GM23338 (cell line): ENCODE results near the gene LCP1. TPM values are rescaled to one million over a fixed set of nuclear protein-coding genes. Genes with fewer than 3 reads are reported as not detected.

Experiments
- ATAC-seq: fragments of 200-7000 bp; cut with Tn5 transposase; 3 replicates; pipeline ENCODE4 v1.9.1; 2020
- DNase-seq: peaks from one replicate; pipeline ENCODE4 v3.0.0-alpha.2; 2015; ENCODE audit warnings: low spot score
- H2AFZ ChIP-seq: fragments of 200-600 bp; sonication (generic); 2 replicates; pipeline ENCODE4 v1.8.0; 2016; ENCODE audit warnings: antibody characterized with exemption, mild to moderate bottlenecking, moderate library complexity
- H3F3A ChIP-seq: fragments of 200-600 bp; sonication (generic); replicated peaks from 2 replicates; pipeline ENCODE4 v1.8.0; 2017; ENCODE audit warnings: antibody characterized with exemption, mixed run types, low read depth
- H3K27ac ChIP-seq: fragments of 200-600 bp; sonication (generic); 2 replicates; pipeline ENCODE4 v1.6.1; 2016; ENCODE audit warnings: low read depth
- H3K27me3 ChIP-seq: fragments of 200-600 bp; sonication (generic); 2 replicates; pipeline ENCODE4 v1.8.0; 2016; ENCODE audit warnings: mild to moderate bottlenecking, mixed run types, moderate library complexity; ENCODE audit not compliant: insufficient read depth
- H3K36me3 ChIP-seq: fragments of 200-600 bp; sonication (generic); 2 replicates; pipeline ENCODE4 v1.8.0; 2016; ENCODE audit warnings: mild to moderate bottlenecking; ENCODE audit not compliant: insufficient read depth
- H3K4me1 ChIP-seq: fragments of 200-600 bp; sonication (generic); 2 replicates; pipeline ENCODE4 v1.8.0; 2016; ENCODE audit warnings: mild to moderate bottlenecking, moderate library complexity; ENCODE audit not compliant: insufficient read depth
- H3K4me2 ChIP-seq: fragments of 200-600 bp; sonication (generic); 2 replicates; pipeline ENCODE4 v1.7.1; 2017; ENCODE audit warnings: mixed run types
- H3K4me3 ChIP-seq: fragments of 200-600 bp; sonication (generic); 2 replicates; pipeline ENCODE4 v1.6.1; 2016; ENCODE audit warnings: mixed run types
- H3K79me2 ChIP-seq: fragments of 200-600 bp; sonication (generic); replicated peaks from 2 replicates; pipeline ENCODE4 v1.8.0; 2017; ENCODE audit warnings: mild to moderate bottlenecking; ENCODE audit not compliant: insufficient read depth
- H3K9me2 ChIP-seq: fragments of 200-600 bp; sonication (generic); 2 replicates; pipeline ENCODE4 v1.8.0; 2017; ENCODE audit not compliant: insufficient read depth
- H4K20me1 ChIP-seq: fragments of 200-600 bp; sonication (generic); replicated peaks from 2 replicates; pipeline ENCODE4 v1.8.0; 2017; ENCODE audit warnings: mild to moderate bottlenecking; ENCODE audit not compliant: insufficient read depth
- H3K27ac Mint-ChIP-seq: 2 replicates; pipeline ENCODE4 v1.8.0; 2020; ENCODE audit warnings: inconsistent platforms, mild to moderate bottlenecking, moderate library complexity, mixed read lengths
- H3K27me3 Mint-ChIP-seq: 3 replicates; pipeline ENCODE4 v1.8.0; 2022; ENCODE audit warnings: low read depth, mild to moderate bottlenecking, moderate library complexity, mixed read lengths, inconsistent platforms; ENCODE audit not compliant: insufficient read depth, poor library complexity
- H3K36me3 Mint-ChIP-seq: 3 replicates; pipeline ENCODE4 v1.8.0; 2021; ENCODE audit warnings: low read depth, mild to moderate bottlenecking, inconsistent platforms, moderate library complexity, mixed read lengths
- H3K4me1 Mint-ChIP-seq: 3 replicates; pipeline ENCODE4 v1.8.0; 2020; ENCODE audit warnings: mild to moderate bottlenecking, inconsistent platforms, mixed read lengths
- H3K4me3 Mint-ChIP-seq: 3 replicates; pipeline ENCODE4 v1.8.0; 2021; ENCODE audit warnings: moderate library complexity, mild to moderate bottlenecking, inconsistent platforms, mixed read lengths
- H3K9me3 Mint-ChIP-seq: 3 replicates; pipeline ENCODE4 v1.8.0; 2020; ENCODE audit warnings: moderate library complexity, mild to moderate bottlenecking, inconsistent platforms, mixed read lengths
- CREB1 ChIP-seq: fragments of 250-450 bp; sonication (Bioruptor Pico); IDR thresholded peaks from 2 replicates; pipeline ENCODE4 v1.5.0; 2020; ENCODE audit warnings: low read depth, mild to moderate bottlenecking, moderate library complexity
- EZH2 ChIP-seq: fragments of 200-600 bp; sonication (generic); IDR thresholded peaks from one replicate; pipeline ENCODE4 v1.8.0; 2017; ENCODE audit warnings: antibody characterized with exemption, mild to moderate bottlenecking, low read depth; ENCODE audit not compliant: unreplicated experiment
- EZH2phosphoT487 ChIP-seq: fragments of 200-600 bp; sonication (generic); IDR thresholded peaks from one replicate; pipeline ENCODE4 v1.8.1; 2018; ENCODE audit warnings: antibody characterized with exemption; ENCODE audit not compliant: unreplicated experiment
- JUNB ChIP-seq: IDR thresholded peaks from one replicate; pipeline ENCODE4 v1.6.1; 2016; ENCODE audit warnings: antibody characterized with exemption; ENCODE audit not compliant: unreplicated experiment
- NANOG ChIP-seq: IDR thresholded peaks from 2 replicates; pipeline ENCODE4 v1.6.1; 2016; ENCODE audit warnings: antibody characterized with exemption, borderline replicate concordance
- POLR2AphosphoS5 ChIP-seq: IDR thresholded peaks from 2 replicates; pipeline ENCODE4 v1.6.1; 2016; ENCODE audit warnings: antibody characterized with exemption, low read depth
- STAT1 ChIP-seq: IDR thresholded peaks from one replicate; pipeline ENCODE4 v1.6.1; 2016; ENCODE audit warnings: antibody characterized with exemption; ENCODE audit not compliant: unreplicated experiment
- ZNF114 ChIP-seq: fragments of 250-450 bp; sonication (Bioruptor Pico); IDR thresholded peaks from 2 replicates; pipeline ENCODE4 v1.5.0; 2020; ENCODE audit warnings: mild to moderate bottlenecking, moderate library complexity
- ZNF331 ChIP-seq: fragments of 250-450 bp; sonication (Bioruptor Pico); IDR thresholded peaks from 2 replicates; pipeline ENCODE4 v1.5.0; 2020; ENCODE audit warnings: low read depth, mild to moderate bottlenecking, moderate library complexity
- polyA plus RNA-seq: library from polyadenylated mRNA; unstranded; fragments of >200 nt; fragmentation: Nextera tagmentation; extraction: Ambion mirVana; gene quantifications from 2 replicates; pipeline ENCODE4 v1.2.1, GENCODE V29; 2016
- total RNA-seq: library from RNA; depleted of rRNA; stranded (reverse); fragments of >200 nt; shearing (Covaris generic); gene quantifications from 2 replicates; pipeline ENCODE4 v1.2.3, GENCODE V29; 2014
- TF ChIP-seq, protein P1 (sequence below): fragments of 250-450 bp; sonication (Bioruptor Pico); IDR thresholded peaks from 2 replicates; pipeline ENCODE4 v1.5.0; 2020; ENCODE audit warnings: mild to moderate bottlenecking, moderate library complexity
- TF ChIP-seq, protein P2 (sequence below): IDR thresholded peaks from 2 replicates; pipeline ENCODE4 v1.6.1; 2016; ENCODE audit warnings: antibody characterized with exemption
- TF ChIP-seq, protein P3 (sequence below): IDR thresholded peaks from one replicate; pipeline ENCODE4 v1.6.1; 2018; ENCODE audit warnings: antibody characterized with exemption; ENCODE audit not compliant: unreplicated experiment
- TF ChIP-seq, protein P4 (sequence below), 2 experiments: fragments of 200-600 bp in 1 of 2; sonication (generic) in 1 of 2; conservative IDR thresholded peaks; 2 replicates each; pipeline versions ENCODE4 v1.5.1 to v1.6.1; 2016 to 2017; ENCODE audit warnings: antibody characterized with exemption in 2 of 2, low read depth in 2 of 2, mild to moderate bottlenecking in 2 of 2, moderate library complexity in 1 of 2

LCP1 gene
- total and polyA plus RNA-seq, 2 experiments from 2014 or later = 1.9 to 3.4 TPM

DNA sequence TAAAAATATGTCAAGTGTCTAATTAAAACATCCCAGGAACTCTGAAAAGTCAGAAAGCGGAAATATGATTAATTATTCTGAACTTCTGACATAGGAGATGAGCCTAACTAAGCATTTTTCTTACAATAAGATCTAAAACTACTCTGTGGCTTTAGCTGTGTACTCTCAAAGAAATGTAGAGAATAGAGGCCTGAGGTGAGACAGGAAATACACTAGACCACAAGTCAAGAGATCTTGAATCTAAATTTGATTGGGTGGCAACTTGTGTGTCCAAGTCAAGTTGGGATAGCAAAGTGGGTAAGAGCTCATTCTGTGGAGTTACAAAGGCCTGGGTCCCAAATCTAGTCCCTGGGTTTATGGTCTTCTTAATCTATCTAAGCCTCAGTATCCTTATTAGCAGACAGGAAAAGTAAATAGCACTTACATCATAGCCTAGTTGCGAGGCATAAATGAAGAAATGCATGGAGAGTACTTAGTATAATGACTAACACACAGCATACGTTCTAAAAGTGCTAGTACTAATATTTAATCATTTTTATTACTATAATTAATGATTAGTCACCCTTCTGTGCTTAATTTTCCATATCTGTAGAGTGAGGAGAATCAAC is 20.3 kb upstream of the LCP1 start:
- Mint-ChIP-seq H3K27me3 (peaks cover 2% of the 10 kb centered on the region), H3K9me3 (no peaks in the 10 kb centered on the region), H3K4me3 (no peak overlapping the region), H3K27ac (no peak overlapping the region), H3K4me1 (0 out of 3 replicates have a peak, but pooled peaks cover under 1% of the 10 kb centered on the region), H3K36me3 (no peaks in the 10 kb centered on the region)
- Histone ChIP-seq H2AFZ (no peak overlapping the region), H3K4me3 (no peak overlapping the region), H3K27me3 (no peaks in the 10 kb centered on the region), H3K4me1 (no peaks in the 10 kb centered on the region), H3F3A (no peaks in the 10 kb centered on the region), H3K27ac (no peak overlapping the region), H3K4me2 (no peak overlapping the region), H3K79me2 (no peaks in the 10 kb centered on the region), H3K36me3 (no peaks in the 10 kb centered on the region), H3K9me2 (0 out of 2 replicates have a peak, but pooled peaks cover 5% of the 10 kb centered on the region), H4K20me1 (0 out of 2 replicates have a peak, but pooled peaks cover 3% of the 10 kb centered on the region)
- DNase-seq = no peak
- TF ChIP-seq ZNF331 (CRISPR knock-in tag) (no peak), NANOG (no peak), POLR2AphosphoS5 (no peak), CREB1 (CRISPR knock-in tag) (no peak), EZH2phosphoT487 (no peak), EZH2 (no peak), STAT1 (no peak), ZNF114 (CRISPR knock-in tag) (no peak), JUNB (no peak)
- TF ChIP-seq, protein P1, sequence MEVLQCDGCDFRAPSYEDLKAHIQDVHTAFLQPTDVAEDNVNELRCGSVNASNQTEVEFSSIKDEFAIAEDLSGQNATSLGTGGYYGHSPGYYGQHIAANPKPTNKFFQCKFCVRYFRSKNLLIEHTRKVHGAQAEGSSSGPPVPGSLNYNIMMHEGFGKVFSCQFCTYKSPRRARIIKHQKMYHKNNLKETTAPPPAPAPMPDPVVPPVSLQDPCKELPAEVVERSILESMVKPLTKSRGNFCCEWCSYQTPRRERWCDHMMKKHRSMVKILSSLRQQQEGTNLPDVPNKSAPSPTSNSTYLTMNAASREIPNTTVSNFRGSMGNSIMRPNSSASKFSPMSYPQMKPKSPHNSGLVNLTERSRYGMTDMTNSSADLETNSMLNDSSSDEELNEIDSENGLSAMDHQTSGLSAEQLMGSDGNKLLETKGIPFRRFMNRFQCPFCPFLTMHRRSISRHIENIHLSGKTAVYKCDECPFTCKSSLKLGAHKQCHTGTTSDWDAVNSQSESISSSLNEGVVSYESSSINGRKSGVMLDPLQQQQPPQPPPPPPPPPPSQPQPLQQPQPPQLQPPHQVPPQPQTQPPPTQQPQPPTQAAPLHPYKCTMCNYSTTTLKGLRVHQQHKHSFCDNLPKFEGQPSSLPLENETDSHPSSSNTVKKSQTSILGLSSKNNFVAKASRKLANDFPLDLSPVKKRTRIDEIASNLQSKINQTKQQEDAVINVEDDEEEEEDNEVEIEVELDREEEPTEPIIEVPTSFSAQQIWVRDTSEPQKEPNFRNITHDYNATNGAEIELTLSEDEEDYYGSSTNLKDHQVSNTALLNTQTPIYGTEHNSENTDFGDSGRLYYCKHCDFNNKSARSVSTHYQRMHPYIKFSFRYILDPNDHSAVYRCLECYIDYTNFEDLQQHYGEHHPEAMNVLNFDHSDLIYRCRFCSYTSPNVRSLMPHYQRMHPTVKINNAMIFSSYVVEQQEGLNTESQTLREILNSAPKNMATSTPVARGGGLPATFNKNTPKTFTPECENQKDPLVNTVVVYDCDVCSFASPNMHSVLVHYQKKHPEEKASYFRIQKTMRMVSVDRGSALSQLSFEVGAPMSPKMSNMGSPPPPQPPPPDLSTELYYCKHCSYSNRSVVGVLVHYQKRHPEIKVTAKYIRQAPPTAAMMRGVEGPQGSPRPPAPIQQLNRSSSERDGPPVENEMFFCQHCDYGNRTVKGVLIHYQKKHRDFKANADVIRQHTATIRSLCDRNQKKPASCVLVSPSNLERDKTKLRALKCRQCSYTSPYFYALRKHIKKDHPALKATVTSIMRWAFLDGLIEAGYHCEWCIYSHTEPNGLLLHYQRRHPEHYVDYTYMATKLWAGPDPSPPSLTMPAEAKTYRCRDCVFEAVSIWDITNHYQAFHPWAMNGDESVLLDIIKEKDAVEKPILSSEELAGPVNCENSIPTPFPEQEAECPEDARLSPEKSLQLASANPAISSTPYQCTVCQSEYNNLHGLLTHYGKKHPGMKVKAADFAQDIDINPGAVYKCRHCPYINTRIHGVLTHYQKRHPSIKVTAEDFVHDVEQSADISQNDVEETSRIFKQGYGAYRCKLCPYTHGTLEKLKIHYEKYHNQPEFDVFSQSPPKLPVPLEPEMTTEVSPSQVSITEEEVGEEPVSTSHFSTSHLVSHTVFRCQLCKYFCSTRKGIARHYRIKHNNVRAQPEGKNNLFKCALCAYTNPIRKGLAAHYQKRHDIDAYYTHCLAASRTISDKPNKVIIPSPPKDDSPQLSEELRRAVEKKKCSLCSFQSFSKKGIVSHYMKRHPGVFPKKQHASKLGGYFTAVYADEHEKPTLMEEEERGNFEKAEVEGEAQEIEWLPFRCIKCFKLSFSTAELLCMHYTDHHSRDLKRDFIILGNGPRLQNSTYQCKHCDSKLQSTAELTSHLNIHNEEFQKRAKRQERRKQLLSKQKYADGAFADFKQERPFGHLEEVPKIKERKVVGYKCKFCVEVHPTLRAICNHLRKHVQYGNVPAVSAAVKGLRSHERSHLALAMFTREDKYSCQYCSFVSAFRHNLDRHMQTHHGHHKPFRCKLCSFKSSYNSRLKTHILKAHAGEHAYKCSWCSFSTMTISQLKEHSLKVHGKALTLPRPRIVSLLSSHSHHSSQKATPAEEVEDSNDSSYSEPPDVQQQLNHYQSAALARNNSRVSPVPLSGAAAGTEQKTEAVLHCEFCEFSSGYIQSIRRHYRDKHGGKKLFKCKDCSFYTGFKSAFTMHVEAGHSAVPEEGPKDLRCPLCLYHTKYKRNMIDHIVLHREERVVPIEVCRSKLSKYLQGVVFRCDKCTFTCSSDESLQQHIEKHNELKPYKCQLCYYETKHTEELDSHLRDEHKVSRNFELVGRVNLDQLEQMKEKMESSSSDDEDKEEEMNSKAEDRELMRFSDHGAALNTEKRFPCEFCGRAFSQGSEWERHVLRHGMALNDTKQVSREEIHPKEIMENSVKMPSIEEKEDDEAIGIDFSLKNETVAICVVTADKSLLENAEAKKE (CRISPR knock-in tag) = no peak
- TF ChIP-seq, protein P2, sequence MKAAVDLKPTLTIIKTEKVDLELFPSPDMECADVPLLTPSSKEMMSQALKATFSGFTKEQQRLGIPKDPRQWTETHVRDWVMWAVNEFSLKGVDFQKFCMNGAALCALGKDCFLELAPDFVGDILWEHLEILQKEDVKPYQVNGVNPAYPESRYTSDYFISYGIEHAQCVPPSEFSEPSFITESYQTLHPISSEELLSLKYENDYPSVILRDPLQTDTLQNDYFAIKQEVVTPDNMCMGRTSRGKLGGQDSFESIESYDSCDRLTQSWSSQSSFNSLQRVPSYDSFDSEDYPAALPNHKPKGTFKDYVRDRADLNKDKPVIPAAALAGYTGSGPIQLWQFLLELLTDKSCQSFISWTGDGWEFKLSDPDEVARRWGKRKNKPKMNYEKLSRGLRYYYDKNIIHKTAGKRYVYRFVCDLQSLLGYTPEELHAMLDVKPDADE = no peak
- TF ChIP-seq, protein P3, sequence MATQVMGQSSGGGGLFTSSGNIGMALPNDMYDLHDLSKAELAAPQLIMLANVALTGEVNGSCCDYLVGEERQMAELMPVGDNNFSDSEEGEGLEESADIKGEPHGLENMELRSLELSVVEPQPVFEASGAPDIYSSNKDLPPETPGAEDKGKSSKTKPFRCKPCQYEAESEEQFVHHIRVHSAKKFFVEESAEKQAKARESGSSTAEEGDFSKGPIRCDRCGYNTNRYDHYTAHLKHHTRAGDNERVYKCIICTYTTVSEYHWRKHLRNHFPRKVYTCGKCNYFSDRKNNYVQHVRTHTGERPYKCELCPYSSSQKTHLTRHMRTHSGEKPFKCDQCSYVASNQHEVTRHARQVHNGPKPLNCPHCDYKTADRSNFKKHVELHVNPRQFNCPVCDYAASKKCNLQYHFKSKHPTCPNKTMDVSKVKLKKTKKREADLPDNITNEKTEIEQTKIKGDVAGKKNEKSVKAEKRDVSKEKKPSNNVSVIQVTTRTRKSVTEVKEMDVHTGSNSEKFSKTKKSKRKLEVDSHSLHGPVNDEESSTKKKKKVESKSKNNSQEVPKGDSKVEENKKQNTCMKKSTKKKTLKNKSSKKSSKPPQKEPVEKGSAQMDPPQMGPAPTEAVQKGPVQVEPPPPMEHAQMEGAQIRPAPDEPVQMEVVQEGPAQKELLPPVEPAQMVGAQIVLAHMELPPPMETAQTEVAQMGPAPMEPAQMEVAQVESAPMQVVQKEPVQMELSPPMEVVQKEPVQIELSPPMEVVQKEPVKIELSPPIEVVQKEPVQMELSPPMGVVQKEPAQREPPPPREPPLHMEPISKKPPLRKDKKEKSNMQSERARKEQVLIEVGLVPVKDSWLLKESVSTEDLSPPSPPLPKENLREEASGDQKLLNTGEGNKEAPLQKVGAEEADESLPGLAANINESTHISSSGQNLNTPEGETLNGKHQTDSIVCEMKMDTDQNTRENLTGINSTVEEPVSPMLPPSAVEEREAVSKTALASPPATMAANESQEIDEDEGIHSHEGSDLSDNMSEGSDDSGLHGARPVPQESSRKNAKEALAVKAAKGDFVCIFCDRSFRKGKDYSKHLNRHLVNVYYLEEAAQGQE = no peak
- TF ChIP-seq, protein P4, sequence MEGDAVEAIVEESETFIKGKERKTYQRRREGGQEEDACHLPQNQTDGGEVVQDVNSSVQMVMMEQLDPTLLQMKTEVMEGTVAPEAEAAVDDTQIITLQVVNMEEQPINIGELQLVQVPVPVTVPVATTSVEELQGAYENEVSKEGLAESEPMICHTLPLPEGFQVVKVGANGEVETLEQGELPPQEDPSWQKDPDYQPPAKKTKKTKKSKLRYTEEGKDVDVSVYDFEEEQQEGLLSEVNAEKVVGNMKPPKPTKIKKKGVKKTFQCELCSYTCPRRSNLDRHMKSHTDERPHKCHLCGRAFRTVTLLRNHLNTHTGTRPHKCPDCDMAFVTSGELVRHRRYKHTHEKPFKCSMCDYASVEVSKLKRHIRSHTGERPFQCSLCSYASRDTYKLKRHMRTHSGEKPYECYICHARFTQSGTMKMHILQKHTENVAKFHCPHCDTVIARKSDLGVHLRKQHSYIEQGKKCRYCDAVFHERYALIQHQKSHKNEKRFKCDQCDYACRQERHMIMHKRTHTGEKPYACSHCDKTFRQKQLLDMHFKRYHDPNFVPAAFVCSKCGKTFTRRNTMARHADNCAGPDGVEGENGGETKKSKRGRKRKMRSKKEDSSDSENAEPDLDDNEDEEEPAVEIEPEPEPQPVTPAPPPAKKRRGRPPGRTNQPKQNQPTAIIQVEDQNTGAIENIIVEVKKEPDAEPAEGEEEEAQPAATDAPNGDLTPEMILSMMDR (conservative IDR thresholded peaks at IDR 0.05; ENCODE audit: low read depth in 2 of 2) = no peak
- no peak for ATAC-seq
